ENCODE measurements around the gene ZNF343. TPM values are rescaled to one million over a fixed set of nuclear protein-coding genes. Genes with fewer than 3 reads are reported as not detected.

ZNF343 gene
- total and polyA plus RNA-seq, 2 experiments from 2014 or later, result 6.2 to 7.0 TPM

DNA sequence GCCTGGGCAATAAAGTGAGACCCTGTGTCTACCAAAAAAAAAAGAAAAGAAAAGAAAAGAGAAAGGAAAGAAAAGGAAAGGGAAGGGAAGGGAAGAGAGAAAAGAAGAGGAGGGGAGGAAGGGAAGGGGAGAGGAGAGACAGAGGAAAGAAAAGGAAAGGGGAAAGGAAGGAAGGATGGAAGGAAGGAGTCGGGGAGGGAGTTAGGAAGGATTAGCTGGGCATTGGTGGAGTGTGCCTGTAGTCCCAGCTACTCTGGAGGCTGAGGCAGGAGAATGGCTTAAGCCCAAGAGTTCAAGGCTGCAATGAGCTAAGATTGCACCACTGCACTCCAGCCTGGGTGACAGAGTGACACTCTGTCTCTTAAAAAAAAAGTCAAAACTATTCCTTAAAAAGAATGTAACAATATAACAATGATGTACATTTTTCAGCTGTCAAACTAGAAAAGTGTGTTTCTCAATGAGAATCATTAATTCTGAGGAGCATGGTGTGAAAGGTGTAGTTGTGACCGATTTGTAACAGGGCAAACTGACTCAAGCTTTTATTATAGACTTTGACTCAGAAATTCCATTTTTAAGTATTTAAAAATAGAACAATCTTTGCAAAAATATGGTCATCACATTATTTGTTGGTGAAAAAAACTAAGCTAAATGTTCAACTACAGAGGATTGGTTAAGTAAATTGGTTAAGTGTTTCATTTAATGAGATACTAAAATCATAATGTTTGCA, 52.8 kb downstream of the ZNF343 start:
- no peaks in the 10 kb centered on the region for H3K79me2 ChIP-seq
- H3K27ac ChIP-seq, result no peak overlapping the region
- DNase-seq (ENCODE audit: low spot score), result no peak
- no peaks in the 10 kb centered on the region for H3K27me3 ChIP-seq
- H3K36me3 ChIP-seq (replicated peaks; ENCODE audit: insufficient read depth, low read depth), result no peaks in the 10 kb centered on the region
- H3K4me3 ChIP-seq, result no peak overlapping the region
- H4K20me1 ChIP-seq (ENCODE audit: insufficient read depth, poor library complexity, severe bottlenecking), result no peaks in the 10 kb centered on the region
- no peaks in the 10 kb centered on the region for H3K9me3 ChIP-seq (ENCODE audit: low read depth)
- no peak overlapping the region for H2AFZ ChIP-seq
- no peak overlapping the region for H3K4me2 ChIP-seq
- no peaks in the 10 kb centered on the region for H3K9me2 ChIP-seq (replicated peaks; ENCODE audit: insufficient read depth)
- no peaks in the 10 kb centered on the region for H3K4me1 ChIP-seq (ENCODE audit: insufficient read depth)
- 92% methylated on average over 2 of the region's 2 CpGs for WGBS (ENCODE audit: low lambda C conversion rate, missing lambda C conversion rate)
- TF ChIP-seq, protein P1, sequence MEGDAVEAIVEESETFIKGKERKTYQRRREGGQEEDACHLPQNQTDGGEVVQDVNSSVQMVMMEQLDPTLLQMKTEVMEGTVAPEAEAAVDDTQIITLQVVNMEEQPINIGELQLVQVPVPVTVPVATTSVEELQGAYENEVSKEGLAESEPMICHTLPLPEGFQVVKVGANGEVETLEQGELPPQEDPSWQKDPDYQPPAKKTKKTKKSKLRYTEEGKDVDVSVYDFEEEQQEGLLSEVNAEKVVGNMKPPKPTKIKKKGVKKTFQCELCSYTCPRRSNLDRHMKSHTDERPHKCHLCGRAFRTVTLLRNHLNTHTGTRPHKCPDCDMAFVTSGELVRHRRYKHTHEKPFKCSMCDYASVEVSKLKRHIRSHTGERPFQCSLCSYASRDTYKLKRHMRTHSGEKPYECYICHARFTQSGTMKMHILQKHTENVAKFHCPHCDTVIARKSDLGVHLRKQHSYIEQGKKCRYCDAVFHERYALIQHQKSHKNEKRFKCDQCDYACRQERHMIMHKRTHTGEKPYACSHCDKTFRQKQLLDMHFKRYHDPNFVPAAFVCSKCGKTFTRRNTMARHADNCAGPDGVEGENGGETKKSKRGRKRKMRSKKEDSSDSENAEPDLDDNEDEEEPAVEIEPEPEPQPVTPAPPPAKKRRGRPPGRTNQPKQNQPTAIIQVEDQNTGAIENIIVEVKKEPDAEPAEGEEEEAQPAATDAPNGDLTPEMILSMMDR (IDR thresholded peaks at IDR 0.05; ENCODE audit: poor library complexity), result no peak
- no peak for TF ChIP-seq EZH2phosphoT487 (IDR thresholded peaks at IDR 0.05; ENCODE audit: low read depth, severe bottlenecking, unreplicated experiment)
- TF ChIP-seq EZH2 (IDR thresholded peaks at IDR 0.05; ENCODE audit: borderline replicate concordance), result no peak

DNA sequence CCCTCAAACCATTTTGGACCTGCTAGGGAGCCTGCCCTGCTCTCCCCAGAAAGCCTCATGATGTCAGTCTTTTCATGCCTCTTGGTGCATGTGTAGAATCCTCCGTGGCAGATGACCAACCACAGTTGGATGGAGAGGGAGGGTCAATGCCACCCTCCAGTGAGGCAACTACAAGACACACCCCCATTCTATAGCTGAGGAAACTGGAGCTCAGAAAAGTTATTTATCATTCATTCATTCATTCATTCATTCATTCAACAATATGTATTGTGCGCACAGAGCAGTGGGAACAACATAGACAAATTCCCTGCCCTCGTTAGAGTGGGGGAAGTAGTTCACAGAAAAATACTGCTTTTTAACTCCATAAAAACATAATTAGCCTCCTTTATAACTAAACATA, 54.9 kb downstream of the ZNF343 start:
- no peaks in the 10 kb centered on the region for H3K4me1 ChIP-seq (ENCODE audit: insufficient read depth)
- H2AFZ ChIP-seq, result no peak overlapping the region
- no peaks in the 10 kb centered on the region for H3K9me2 ChIP-seq (replicated peaks; ENCODE audit: insufficient read depth)
- no peak for DNase-seq (ENCODE audit: low spot score)
- no peaks in the 10 kb centered on the region for H4K20me1 ChIP-seq (ENCODE audit: insufficient read depth, poor library complexity, severe bottlenecking)
- H3K4me3 ChIP-seq, result no peak overlapping the region
- no peaks in the 10 kb centered on the region for H3K36me3 ChIP-seq (replicated peaks; ENCODE audit: insufficient read depth, low read depth)
- no peaks in the 10 kb centered on the region for H3K27me3 ChIP-seq
- H3K27ac ChIP-seq, result no peak overlapping the region
- no peaks in the 10 kb centered on the region for H3K79me2 ChIP-seq
- no peaks in the 10 kb centered on the region for H3K9me3 ChIP-seq (ENCODE audit: low read depth)
- WGBS (ENCODE audit: low lambda C conversion rate, missing lambda C conversion rate), result 86% methylated on average over 3 of the region's 3 CpGs
- no peak overlapping the region for H3K4me2 ChIP-seq
- TF ChIP-seq, protein P1 (IDR thresholded peaks at IDR 0.05; ENCODE audit: poor library complexity), result no peak
- TF ChIP-seq EZH2phosphoT487 (IDR thresholded peaks at IDR 0.05; ENCODE audit: low read depth, severe bottlenecking, unreplicated experiment) (no peak), EZH2 (IDR thresholded peaks at IDR 0.05; ENCODE audit: borderline replicate concordance) (no peak)

DNA sequence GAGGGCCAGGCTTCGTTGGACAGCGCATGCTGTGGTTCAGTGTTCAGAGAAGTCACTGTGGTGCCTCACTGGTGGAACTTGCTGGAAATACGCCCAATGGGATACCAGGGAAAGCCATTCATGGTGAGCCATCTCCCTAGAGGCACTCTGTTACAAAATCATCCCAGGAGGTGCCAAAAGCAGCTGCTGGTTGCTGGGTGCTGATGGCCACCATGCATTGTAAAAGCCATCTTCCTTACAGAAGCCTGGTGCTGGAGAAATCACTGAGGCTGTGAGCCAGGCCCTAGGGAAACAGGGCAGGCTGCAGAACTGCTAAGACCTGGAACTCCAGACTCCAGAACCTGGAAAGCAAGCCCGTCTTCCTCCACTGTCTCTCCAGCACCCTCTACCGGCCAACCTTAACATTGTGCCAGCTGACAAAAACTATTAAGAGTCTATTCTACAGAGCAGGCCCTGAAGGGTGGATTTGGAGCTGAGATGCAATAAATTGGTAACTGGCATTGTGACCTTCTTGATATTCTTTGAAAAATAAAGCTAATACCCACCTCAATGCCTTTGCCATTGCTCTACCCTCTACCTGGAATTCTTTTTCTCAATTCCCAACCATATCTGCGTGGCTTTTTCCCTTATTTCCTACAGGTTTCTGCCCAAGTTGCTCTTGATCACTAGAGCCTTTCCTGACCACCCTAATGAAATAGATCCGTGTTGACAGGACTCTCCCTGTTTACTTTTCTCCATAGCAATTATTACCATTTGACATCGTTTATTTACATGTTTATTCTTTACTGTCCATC, 56.6 kb downstream of the ZNF343 start:
- Histone ChIP-seq H3K9me3 (ENCODE audit: low read depth) (no peaks in the 10 kb centered on the region), H3K4me1 (ENCODE audit: insufficient read depth) (no peaks in the 10 kb centered on the region), H3K27me3 (no peaks in the 10 kb centered on the region), H3K79me2 (no peaks in the 10 kb centered on the region), H3K36me3 (replicated peaks; ENCODE audit: insufficient read depth, low read depth) (no peaks in the 10 kb centered on the region), H2AFZ (no peak overlapping the region), H3K4me3 (no peak overlapping the region), H3K9me2 (replicated peaks; ENCODE audit: insufficient read depth) (no peaks in the 10 kb centered on the region), H4K20me1 (ENCODE audit: insufficient read depth, poor library complexity, severe bottlenecking) (no peaks in the 10 kb centered on the region), H3K27ac (no peak overlapping the region), H3K4me2 (no peak overlapping the region)
- peak; percentile 86 for DNase-seq (ENCODE audit: low spot score)
- TF ChIP-seq, protein P1 (IDR thresholded peaks at IDR 0.05; ENCODE audit: poor library complexity), result peak; percentile 71
- TF ChIP-seq EZH2phosphoT487 (IDR thresholded peaks at IDR 0.05; ENCODE audit: low read depth, severe bottlenecking, unreplicated experiment), result no peak
- 62% methylated on average over 8 of the region's 8 CpGs for WGBS (ENCODE audit: low lambda C conversion rate, missing lambda C conversion rate)

Measured in hepatocyte (in vitro differentiated cells).